CD14-positive monocyte (primary cell): ENCODE results near the gene TMEM161B. TPM values are rescaled to one million over a fixed set of nuclear protein-coding genes. Genes with fewer than 3 reads are reported as not detected.

Experiments used
- DNase-seq, 3 donors: peaks; one replicate each; pipeline ENCODE4 v3.0.0-alpha.2; 2011 to 2022
- H2AFZ ChIP-seq: 2 replicates; pipeline ENCODE4 v1.6.0; 2012; ENCODE audit warnings: mild to moderate bottlenecking, low read depth, low read length, inconsistent platforms; ENCODE audit not compliant: insufficient read depth, poor library complexity, severe bottlenecking
- H3K27ac ChIP-seq, 2 donors: 1 replicate in 1 of 2; 2 replicates in 1 of 2; pipeline ENCODE4 v1.5.1; 2012 to 2013; ENCODE audit warnings: low read length in 2 of 2, control low read depth in 1 of 2, inconsistent platforms in 1 of 2, low read depth in 1 of 2, mild to moderate bottlenecking in 1 of 2
- H3K27me3 ChIP-seq, 2 donors: one replicate each; pipeline versions ENCODE4 v1.6.0 to v1.6.1; 2011 to 2013; ENCODE audit warnings: low read length in 2 of 2; ENCODE audit not compliant: control insufficient read depth in 2 of 2, insufficient read depth in 2 of 2
- H3K36me3 ChIP-seq, 2 donors: replicated peaks in 1 of 2; 1 replicate in 1 of 2; 2 replicates in 1 of 2; pipeline versions ENCODE4 v1.5.1 to v1.6.1; 2012 to 2013; ENCODE audit warnings: low read length in 2 of 2, control low read depth in 1 of 2, inconsistent platforms in 1 of 2, mild to moderate bottlenecking in 1 of 2; ENCODE audit not compliant: insufficient read depth in 2 of 2, control insufficient read depth in 1 of 2
- H3K4me1 ChIP-seq, 2 donors: 1 replicate in 1 of 2; 2 replicates in 1 of 2; pipeline versions ENCODE4 v1.5.1 to v1.6.1; 2012 to 2013; ENCODE audit warnings: low read length in 2 of 2, control low read depth in 1 of 2, inconsistent platforms in 1 of 2, mild to moderate bottlenecking in 1 of 2, moderate library complexity in 1 of 2; ENCODE audit not compliant: insufficient read depth in 2 of 2, control insufficient read depth in 1 of 2
- H3K4me2 ChIP-seq: replicated peaks from 2 replicates; pipeline ENCODE3; 2012; ENCODE audit warnings: low read length, moderate library complexity, mild to moderate bottlenecking; ENCODE audit not compliant: poor library complexity, severe bottlenecking; ENCODE audit errors: extremely low read depth
- H3K4me3 ChIP-seq, 3 experiments: fragments of 200-600 bp in 1 of 3; sonication (generic) in 1 of 3; replicated peaks in 1 of 3; 1 replicate in 2 of 3; 2 replicates in 1 of 3; pipeline ENCODE4 v1.5.1; 2011 to 2013; ENCODE audit warnings: low read length in 3 of 3, mild to moderate bottlenecking in 3 of 3, control low read depth in 2 of 3, low read depth in 2 of 3, inconsistent platforms in 1 of 3, moderate library complexity in 1 of 3
- H3K79me2 ChIP-seq: 2 replicates; pipeline ENCODE4 v1.6.0; 2012; ENCODE audit warnings: mild to moderate bottlenecking, control low read depth, inconsistent platforms, low read length, moderate library complexity; ENCODE audit not compliant: insufficient read depth
- H3K9ac ChIP-seq: 2 replicates; pipeline ENCODE4 v1.6.0; 2017; ENCODE audit warnings: low read length, mild to moderate bottlenecking; ENCODE audit not compliant: insufficient read depth, poor library complexity, severe bottlenecking
- H3K9me3 ChIP-seq, 2 donors: replicated peaks in 1 of 2; 1 replicate in 1 of 2; 2 replicates in 1 of 2; pipeline versions ENCODE4 v1.5.1 to v1.6.1; 2012 to 2013; ENCODE audit warnings: low read length in 2 of 2, control low read depth in 1 of 2; ENCODE audit not compliant: control insufficient read depth in 1 of 2, insufficient read depth in 1 of 2
- H4K20me1 ChIP-seq: 2 replicates; pipeline ENCODE4 v1.6.0; 2012; ENCODE audit warnings: mild to moderate bottlenecking, low read length, control low read depth, moderate library complexity; ENCODE audit not compliant: insufficient read depth
- H3K27ac Mint-ChIP-seq, 7 donors: one replicate each; pipeline ENCODE4 v1.8.0; 2020; ENCODE audit warnings: mild to moderate bottlenecking in 7 of 7, mixed read lengths in 7 of 7, moderate library complexity in 6 of 7, inconsistent platforms in 2 of 7
- H3K27me3 Mint-ChIP-seq, 3 donors: one replicate each; pipeline ENCODE4 v1.8.0; 2021 to 2022; ENCODE audit warnings: low read depth in 3 of 3, mild to moderate bottlenecking in 3 of 3, mixed read lengths in 3 of 3, moderate library complexity in 3 of 3, inconsistent platforms in 1 of 3
- H3K36me3 Mint-ChIP-seq, 2 donors: one replicate each; pipeline ENCODE4 v1.8.0; 2020; ENCODE audit warnings: mixed read lengths in 2 of 2, inconsistent platforms in 1 of 2, mild to moderate bottlenecking in 1 of 2
- H3K4me1 Mint-ChIP-seq: one replicate; pipeline ENCODE4 v1.8.0; 2020; ENCODE audit warnings: mild to moderate bottlenecking, mixed read lengths
- H3K4me3 Mint-ChIP-seq, 2 donors: one replicate each; pipeline ENCODE4 v1.8.0; 2020; ENCODE audit warnings: mild to moderate bottlenecking in 2 of 2, mixed read lengths in 2 of 2, moderate library complexity in 1 of 2
- H3K9me3 Mint-ChIP-seq, 7 donors: one replicate each; pipeline ENCODE4 v1.8.0; 2020 to 2022; ENCODE audit warnings: mixed read lengths in 7 of 7, mild to moderate bottlenecking in 6 of 7, moderate library complexity in 6 of 7, inconsistent platforms in 2 of 7
- WGBS: methylation state at CpG from one replicate; pipeline ENCODE4 v1.1.5; 2013; ENCODE audit warnings: missing lambda C conversion rate; ENCODE audit not compliant: insufficient coverage; 5-methylcytosine and 5-hydroxymethylcytosine counted together
- intact Hi-C, 2 donors: fragments of 100-400 bp; cut with micrococcal nuclease; formaldehyde crosslinking; loops; one replicate each; pipeline versions ENCODE4 v1.15.0 to v1.15.1; 2023
- polyA plus RNA-seq, 3 donors: library from polyadenylated mRNA; depleted of rRNA in 1 of 3; unstranded in 2 of 3; stranded (reverse) in 1 of 3; fragments of 300-500 nt in 2 of 3; fragments of >200 nt in 1 of 3; fragmentation: Illumina TruSeq in 2 of 3; gene quantifications; 1 replicate in 2 of 3; 2 replicates in 1 of 3; pipeline ENCODE4 v1.2.3, GENCODE V29; 2012 to 2021
- TF ChIP-seq, protein P1 (sequence below): fragments of 200-600 bp; IDR thresholded peaks from one replicate; pipeline ENCODE4 v1.8.0; 2022; ENCODE audit warnings: antibody characterized with exemption, mild to moderate bottlenecking

The TMEM161B gene
- polyA plus RNA-seq, 3 donors: 4.4 to 9.4 (median 5.0) TPM

GRCh38 chr5:88288528-88289197, 20.0 kb upstream of the TMEM161B start:
- Histone ChIP-seq H3K9ac (no peak overlapping the region), H3K36me3 (no peaks in the 10 kb centered on the region), H2AFZ (no peak overlapping the region), H3K79me2 (no peaks in the 10 kb centered on the region), H3K27me3 (no peaks in the 10 kb centered on the region), H3K4me1 (no peaks in the 10 kb centered on the region), H4K20me1 (no peaks in the 10 kb centered on the region), H3K4me3 (no peak overlapping the region), H3K4me2 (no peak overlapping the region), H3K9me3 (no peaks in the 10 kb centered on the region), H3K27ac (no peak overlapping the region)
- H3K27me3 Mint-ChIP-seq: no peaks in the 10 kb centered on the region
- no peak overlapping the region for H3K27ac Mint-ChIP-seq
- H3K4me1 Mint-ChIP-seq: no peaks in the 10 kb centered on the region
- peaks cover 2 to 6% of the 10 kb centered on the region in 2 donors for H3K36me3 Mint-ChIP-seq
- TF ChIP-seq, protein P1, sequence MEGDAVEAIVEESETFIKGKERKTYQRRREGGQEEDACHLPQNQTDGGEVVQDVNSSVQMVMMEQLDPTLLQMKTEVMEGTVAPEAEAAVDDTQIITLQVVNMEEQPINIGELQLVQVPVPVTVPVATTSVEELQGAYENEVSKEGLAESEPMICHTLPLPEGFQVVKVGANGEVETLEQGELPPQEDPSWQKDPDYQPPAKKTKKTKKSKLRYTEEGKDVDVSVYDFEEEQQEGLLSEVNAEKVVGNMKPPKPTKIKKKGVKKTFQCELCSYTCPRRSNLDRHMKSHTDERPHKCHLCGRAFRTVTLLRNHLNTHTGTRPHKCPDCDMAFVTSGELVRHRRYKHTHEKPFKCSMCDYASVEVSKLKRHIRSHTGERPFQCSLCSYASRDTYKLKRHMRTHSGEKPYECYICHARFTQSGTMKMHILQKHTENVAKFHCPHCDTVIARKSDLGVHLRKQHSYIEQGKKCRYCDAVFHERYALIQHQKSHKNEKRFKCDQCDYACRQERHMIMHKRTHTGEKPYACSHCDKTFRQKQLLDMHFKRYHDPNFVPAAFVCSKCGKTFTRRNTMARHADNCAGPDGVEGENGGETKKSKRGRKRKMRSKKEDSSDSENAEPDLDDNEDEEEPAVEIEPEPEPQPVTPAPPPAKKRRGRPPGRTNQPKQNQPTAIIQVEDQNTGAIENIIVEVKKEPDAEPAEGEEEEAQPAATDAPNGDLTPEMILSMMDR: no peak
- H3K4me3 Mint-ChIP-seq: no peak overlapping the region
- intact Hi-C loops: no loop called here
- H3K9me3 Mint-ChIP-seq: peaks cover 0 to 4% (median 2%) of the 10 kb centered on the region in 7 donors
- 100% methylated on average over 1 of the region's 5 CpGs for WGBS
- no peak for DNase-seq

GRCh38 chr5:88287846-88288527, 19.3 kb upstream of the TMEM161B start:
- Mint-ChIP-seq H3K27me3 (no peaks in the 10 kb centered on the region), H3K27ac (no peak overlapping the region), H3K9me3 (peaks cover 0 to 3% (median 0%) of the 10 kb centered on the region in 7 donors), H3K4me3 (no peak overlapping the region), H3K36me3 (peaks cover 8 to 9% of the 10 kb centered on the region in 2 donors), H3K4me1 (no peaks in the 10 kb centered on the region)
- no CpG with 5 or more reads among the region's 4 CpGs for WGBS
- H3K4me2 ChIP-seq: no peak overlapping the region
- no peaks in the 10 kb centered on the region for H3K4me1 ChIP-seq
- H3K4me3 ChIP-seq: no peak overlapping the region
- DNase-seq: no peak
- TF ChIP-seq, protein P1: no peak
- no peaks in the 10 kb centered on the region for H3K9me3 ChIP-seq
- peaks cover 0 to 4% of the 10 kb centered on the region in 2 donors for H3K36me3 ChIP-seq
- H3K27ac ChIP-seq: no peak overlapping the region
- no peak overlapping the region for H3K9ac ChIP-seq
- H3K27me3 ChIP-seq: no peaks in the 10 kb centered on the region
- intact Hi-C loops: no loop called here
- no peak overlapping the region for H2AFZ ChIP-seq
- no peaks in the 10 kb centered on the region for H3K79me2 ChIP-seq
- no peaks in the 10 kb centered on the region for H4K20me1 ChIP-seq
